Femur (tissue), 1 donor: ENCODE results near the gene CSTF2.

Source experiments
- DNase-seq: peaks from one replicate; pipeline ENCODE4 v3.0.0-alpha.2; 2017

Gene CSTF2

GRCh38 chrX:100871594-100872560 is 51.7 kb downstream of the CSTF2 start:
- no peak for DNase-seq

GRCh38 chrX:100874325-100874724 is 54.1 kb downstream of the CSTF2 start, which contains the start of gene NOX1:
NOX1 (minus strand) TSS chrX:100874359; CDS start chrX:100874139, 220 bp downstream.
- no peak for DNase-seq

- DNase-seq, result no peak
Observed at GRCh38 chrX:100880368-100880767, 60.2 kb downstream of the CSTF2 start.

- DNase-seq, result no peak
Observed at GRCh38 chrX:100883654-100884053, 63.5 kb downstream of the CSTF2 start.
